Endothelial cell of umbilical vein (primary cell): ENCODE data around the gene LCLAT1.

Experiments used
- CTCF ChIP-seq, 2 donors: IDR thresholded peaks; 1 replicate in 1 of 2; 2 replicates in 1 of 2; pipeline ENCODE4 v1.5.1; 2011; ENCODE audit warnings: low read length in 2 of 2, mild to moderate bottlenecking in 2 of 2, moderate library complexity in 2 of 2, control low read depth in 1 of 2, inconsistent platforms in 1 of 2, low read depth in 1 of 2; ENCODE audit not compliant: insufficient read depth in 1 of 2; ENCODE audit errors: extremely low read depth in 1 of 2
- POLR2A ChIP-seq: IDR thresholded peaks from 2 replicates; pipeline ENCODE4 v1.6.1; 2012; ENCODE audit warnings: low read depth, mild to moderate bottlenecking, control low read depth, low read length

- TF ChIP-seq CTCF (IDR thresholded peaks at IDR 0.05; ENCODE audit: extremely low read depth in 1 of 2, insufficient read depth in 1 of 2, low read depth in 1 of 2, low read length in 2 of 2) (no peak), POLR2A (no peak)
Observed at GRCh38 chr2:30527859-30528258, 80.8 kb downstream of the LCLAT1 start.
